GM12878 (cell line): Measurements from ENCODE around the gene NOL8. TPM values are rescaled to one million over a fixed set of nuclear protein-coding genes. Genes with fewer than 3 reads are reported as not detected.

ENCODE experiments used
- CREB1 ChIP-seq: IDR thresholded peaks from 2 replicates; pipeline ENCODE4 v1.6.1; 2012; ENCODE audit warnings: low read depth, mild to moderate bottlenecking, inconsistent platforms
- DPF2 ChIP-seq: fragments of 450-650 bp; IDR thresholded peaks from 2 replicates; pipeline ENCODE4 v1.6.1; 2017; ENCODE audit warnings: mild to moderate bottlenecking
- EED ChIP-seq: sonication (generic); IDR thresholded peaks from 2 replicates; pipeline ENCODE4 v1.6.1; 2016; ENCODE audit warnings: antibody characterized with exemption, low read depth
- IRF3 ChIP-seq: fragments of 450-650 bp; IDR thresholded peaks from 2 replicates; pipeline ENCODE4 v1.6.1; 2014; ENCODE audit warnings: mild to moderate bottlenecking
- JUNB ChIP-seq: IDR thresholded peaks from 2 replicates; pipeline ENCODE4 v1.6.1; 2016; ENCODE audit warnings: antibody characterized with exemption, mild to moderate bottlenecking
- JUND ChIP-seq: IDR thresholded peaks from 2 replicates; pipeline ENCODE4 v1.6.1; 2012; ENCODE audit warnings: low read depth, mild to moderate bottlenecking, low read length, improper control_type of control experiment, moderate library complexity
- NFYA ChIP-seq: IDR thresholded peaks from 2 replicates; pipeline ENCODE4 v1.6.1; 2011; ENCODE audit warnings: low read depth, mild to moderate bottlenecking, low read length, improper control_type of control experiment, borderline replicate concordance
- PML ChIP-seq: IDR thresholded peaks from 2 replicates; pipeline ENCODE4 v1.6.1; 2012; ENCODE audit warnings: low read length, inconsistent platforms
- RB1 ChIP-seq: fragments of 450-650 bp; formaldehyde crosslinking; IDR thresholded peaks from 2 replicates; pipeline ENCODE4 v1.6.1; 2017; ENCODE audit warnings: mild to moderate bottlenecking, borderline replicate concordance
- RELA ChIP-seq: fragments of 450-650 bp; IDR thresholded peaks from 2 replicates; pipeline ENCODE4 v1.8.0; 2014; ENCODE audit warnings: borderline replicate concordance; ENCODE audit not compliant: partially characterized antibody
- SPI1 ChIP-seq: IDR thresholded peaks from 2 replicates; pipeline ENCODE4 v1.6.1; 2011; ENCODE audit warnings: low read depth, mild to moderate bottlenecking, low read length, moderate library complexity, borderline replicate concordance; ENCODE audit not compliant: insufficient read depth
- polyA plus RNA-seq, 11 experiments: library from polyadenylated mRNA; depleted of rRNA in 4 of 11; unstranded in 6 of 11; stranded (reverse) in 5 of 11; fragments of >200 nt; fragmentation: Nextera tagmentation in 4 of 11; fragmentation: Illumina TruSeq in 1 of 11; extraction: Ambion mirVana in 4 of 11; extraction: Trizol in 1 of 11; gene quantifications; 1 replicate in 1 of 11; 2 replicates in 10 of 11; pipeline versions ENCODE4 v1.2.1 to v1.2.3, GENCODE V29; 2011 to 2016; ENCODE audit warnings: inconsistent platforms in 2 of 11, missing spikeins in 2 of 11, low read depth in 1 of 11
- total RNA-seq, 4 experiments: library from RNA; depleted of rRNA in 3 of 4; stranded (reverse); fragments of >200 nt in 3 of 4; fragmentation: Illumina TruSeq in 1 of 4; extraction: Trizol in 1 of 4; gene quantifications; 2 replicates each; pipeline versions ENCODE4 v1.2.1 to v1.2.3, GENCODE V29; 2013 to 2021
- TF ChIP-seq, protein P1 (sequence below): fragments of 450-650 bp; formaldehyde crosslinking; IDR thresholded peaks from 2 replicates; pipeline ENCODE4 v1.4.0; 2020; ENCODE audit warnings: mild to moderate bottlenecking, moderate library complexity
- TF ChIP-seq, protein P2 (sequence below): fragments of 450-650 bp; IDR thresholded peaks from 2 replicates; pipeline ENCODE4 v1.6.1; 2017; ENCODE audit warnings: mild to moderate bottlenecking, low read depth, inconsistent platforms; ENCODE audit not compliant: poor library complexity, severe bottlenecking
- TF ChIP-seq, protein P3 (sequence below): IDR thresholded peaks from 2 replicates; pipeline ENCODE4 v1.6.1; 2012; ENCODE audit warnings: mild to moderate bottlenecking, low read depth, low read length
- TF ChIP-seq, protein P4 (sequence below): IDR thresholded peaks from 2 replicates; pipeline ENCODE4 v1.6.1; 2011; ENCODE audit warnings: low read depth, low read length, improper control_type of control experiment, borderline replicate concordance
- TF ChIP-seq, protein P5 (sequence below): IDR thresholded peaks from 2 replicates; pipeline ENCODE4 v1.6.1; 2011; ENCODE audit warnings: borderline replicate concordance, low read depth, mild to moderate bottlenecking, moderate library complexity, mixed read lengths, low read length; ENCODE audit not compliant: insufficient read depth; ENCODE audit errors: extremely low read length

The NOL8 gene
- total and polyA plus RNA-seq, 10 of the 15 experiments (the other 5 are each of a cell fraction or from before 2014, with no cell fraction given) = 33.6 to 58.6 (median 49.2) TPM

DNA sequence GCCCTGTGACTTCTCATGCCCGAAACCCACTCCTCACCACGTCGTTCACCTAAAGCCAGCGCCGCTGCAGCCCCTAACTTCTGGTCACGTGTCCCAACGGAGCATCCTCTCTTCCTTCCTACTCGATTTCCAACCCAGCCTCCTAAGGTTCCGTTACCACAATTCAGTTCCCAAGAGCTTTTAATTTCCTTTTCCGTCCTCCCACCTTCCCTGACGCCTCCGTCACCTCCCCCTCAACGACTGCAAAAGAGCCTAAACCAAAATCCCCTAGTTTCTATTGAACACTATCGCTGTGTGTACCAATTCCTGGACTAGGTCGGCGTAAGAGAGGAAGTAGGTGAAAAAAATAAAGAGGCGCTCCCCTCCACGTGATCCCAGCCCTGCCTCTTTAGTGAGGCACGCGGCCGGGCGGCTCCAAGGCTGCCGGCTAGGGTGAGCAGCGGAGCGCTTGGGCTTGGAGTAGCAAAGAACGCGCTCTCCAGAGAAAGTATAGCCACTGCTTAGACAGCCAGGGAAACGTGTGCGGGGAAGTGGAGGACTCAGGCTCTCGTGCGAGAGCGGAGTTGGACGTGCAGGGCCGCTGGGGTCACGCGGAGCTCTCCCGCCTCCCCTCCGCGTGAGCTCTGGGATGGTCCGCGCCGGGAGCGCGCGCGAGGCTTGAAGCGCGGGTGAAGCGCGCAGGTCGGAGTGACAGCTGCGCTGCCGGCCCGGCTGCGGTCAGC, at the start of gene NOL8, which contains the start of gene CENPP (continued):
- TF ChIP-seq JUND = peak; percentile 98
- peak; percentile 84 for TF ChIP-seq PML
- peak; percentile 82 for TF ChIP-seq SPI1
- TF ChIP-seq, protein P1, sequence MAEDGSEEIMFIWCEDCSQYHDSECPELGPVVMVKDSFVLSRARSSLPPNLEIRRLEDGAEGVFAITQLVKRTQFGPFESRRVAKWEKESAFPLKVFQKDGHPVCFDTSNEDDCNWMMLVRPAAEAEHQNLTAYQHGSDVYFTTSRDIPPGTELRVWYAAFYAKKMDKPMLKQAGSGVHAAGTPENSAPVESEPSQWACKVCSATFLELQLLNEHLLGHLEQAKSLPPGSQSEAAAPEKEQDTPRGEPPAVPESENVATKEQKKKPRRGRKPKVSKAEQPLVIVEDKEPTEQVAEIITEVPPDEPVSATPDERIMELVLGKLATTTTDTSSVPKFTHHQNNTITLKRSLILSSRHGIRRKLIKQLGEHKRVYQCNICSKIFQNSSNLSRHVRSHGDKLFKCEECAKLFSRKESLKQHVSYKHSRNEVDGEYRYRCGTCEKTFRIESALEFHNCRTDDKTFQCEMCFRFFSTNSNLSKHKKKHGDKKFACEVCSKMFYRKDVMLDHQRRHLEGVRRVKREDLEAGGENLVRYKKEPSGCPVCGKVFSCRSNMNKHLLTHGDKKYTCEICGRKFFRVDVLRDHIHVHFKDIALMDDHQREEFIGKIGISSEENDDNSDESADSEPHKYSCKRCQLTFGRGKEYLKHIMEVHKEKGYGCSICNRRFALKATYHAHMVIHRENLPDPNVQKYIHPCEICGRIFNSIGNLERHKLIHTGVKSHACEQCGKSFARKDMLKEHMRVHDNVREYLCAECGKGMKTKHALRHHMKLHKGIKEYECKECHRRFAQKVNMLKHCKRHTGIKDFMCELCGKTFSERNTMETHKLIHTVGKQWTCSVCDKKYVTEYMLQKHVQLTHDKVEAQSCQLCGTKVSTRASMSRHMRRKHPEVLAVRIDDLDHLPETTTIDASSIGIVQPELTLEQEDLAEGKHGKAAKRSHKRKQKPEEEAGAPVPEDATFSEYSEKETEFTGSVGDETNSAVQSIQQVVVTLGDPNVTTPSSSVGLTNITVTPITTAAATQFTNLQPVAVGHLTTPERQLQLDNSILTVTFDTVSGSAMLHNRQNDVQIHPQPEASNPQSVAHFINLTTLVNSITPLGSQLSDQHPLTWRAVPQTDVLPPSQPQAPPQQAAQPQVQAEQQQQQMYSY (CRISPR knock-in tag) = 0 out of 2 replicates have a peak, but pooled peaks have one; percentile 56
- TF ChIP-seq RELA = peak; percentile 69
- TF ChIP-seq, protein P2, sequence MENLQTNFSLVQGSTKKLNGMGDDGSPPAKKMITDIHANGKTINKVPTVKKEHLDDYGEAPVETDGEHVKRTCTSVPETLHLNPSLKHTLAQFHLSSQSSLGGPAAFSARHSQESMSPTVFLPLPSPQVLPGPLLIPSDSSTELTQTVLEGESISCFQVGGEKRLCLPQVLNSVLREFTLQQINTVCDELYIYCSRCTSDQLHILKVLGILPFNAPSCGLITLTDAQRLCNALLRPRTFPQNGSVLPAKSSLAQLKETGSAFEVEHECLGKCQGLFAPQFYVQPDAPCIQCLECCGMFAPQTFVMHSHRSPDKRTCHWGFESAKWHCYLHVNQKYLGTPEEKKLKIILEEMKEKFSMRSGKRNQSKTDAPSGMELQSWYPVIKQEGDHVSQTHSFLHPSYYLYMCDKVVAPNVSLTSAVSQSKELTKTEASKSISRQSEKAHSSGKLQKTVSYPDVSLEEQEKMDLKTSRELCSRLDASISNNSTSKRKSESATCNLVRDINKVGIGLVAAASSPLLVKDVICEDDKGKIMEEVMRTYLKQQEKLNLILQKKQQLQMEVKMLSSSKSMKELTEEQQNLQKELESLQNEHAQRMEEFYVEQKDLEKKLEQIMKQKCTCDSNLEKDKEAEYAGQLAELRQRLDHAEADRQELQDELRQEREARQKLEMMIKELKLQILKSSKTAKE = peak; percentile 90
- peak; percentile 93; the same call in 1 of the 2 replicates for TF ChIP-seq RB1
- TF ChIP-seq, protein P3, sequence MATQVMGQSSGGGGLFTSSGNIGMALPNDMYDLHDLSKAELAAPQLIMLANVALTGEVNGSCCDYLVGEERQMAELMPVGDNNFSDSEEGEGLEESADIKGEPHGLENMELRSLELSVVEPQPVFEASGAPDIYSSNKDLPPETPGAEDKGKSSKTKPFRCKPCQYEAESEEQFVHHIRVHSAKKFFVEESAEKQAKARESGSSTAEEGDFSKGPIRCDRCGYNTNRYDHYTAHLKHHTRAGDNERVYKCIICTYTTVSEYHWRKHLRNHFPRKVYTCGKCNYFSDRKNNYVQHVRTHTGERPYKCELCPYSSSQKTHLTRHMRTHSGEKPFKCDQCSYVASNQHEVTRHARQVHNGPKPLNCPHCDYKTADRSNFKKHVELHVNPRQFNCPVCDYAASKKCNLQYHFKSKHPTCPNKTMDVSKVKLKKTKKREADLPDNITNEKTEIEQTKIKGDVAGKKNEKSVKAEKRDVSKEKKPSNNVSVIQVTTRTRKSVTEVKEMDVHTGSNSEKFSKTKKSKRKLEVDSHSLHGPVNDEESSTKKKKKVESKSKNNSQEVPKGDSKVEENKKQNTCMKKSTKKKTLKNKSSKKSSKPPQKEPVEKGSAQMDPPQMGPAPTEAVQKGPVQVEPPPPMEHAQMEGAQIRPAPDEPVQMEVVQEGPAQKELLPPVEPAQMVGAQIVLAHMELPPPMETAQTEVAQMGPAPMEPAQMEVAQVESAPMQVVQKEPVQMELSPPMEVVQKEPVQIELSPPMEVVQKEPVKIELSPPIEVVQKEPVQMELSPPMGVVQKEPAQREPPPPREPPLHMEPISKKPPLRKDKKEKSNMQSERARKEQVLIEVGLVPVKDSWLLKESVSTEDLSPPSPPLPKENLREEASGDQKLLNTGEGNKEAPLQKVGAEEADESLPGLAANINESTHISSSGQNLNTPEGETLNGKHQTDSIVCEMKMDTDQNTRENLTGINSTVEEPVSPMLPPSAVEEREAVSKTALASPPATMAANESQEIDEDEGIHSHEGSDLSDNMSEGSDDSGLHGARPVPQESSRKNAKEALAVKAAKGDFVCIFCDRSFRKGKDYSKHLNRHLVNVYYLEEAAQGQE = no peak
- no peak for TF ChIP-seq IRF3
- TF ChIP-seq, protein P4, sequence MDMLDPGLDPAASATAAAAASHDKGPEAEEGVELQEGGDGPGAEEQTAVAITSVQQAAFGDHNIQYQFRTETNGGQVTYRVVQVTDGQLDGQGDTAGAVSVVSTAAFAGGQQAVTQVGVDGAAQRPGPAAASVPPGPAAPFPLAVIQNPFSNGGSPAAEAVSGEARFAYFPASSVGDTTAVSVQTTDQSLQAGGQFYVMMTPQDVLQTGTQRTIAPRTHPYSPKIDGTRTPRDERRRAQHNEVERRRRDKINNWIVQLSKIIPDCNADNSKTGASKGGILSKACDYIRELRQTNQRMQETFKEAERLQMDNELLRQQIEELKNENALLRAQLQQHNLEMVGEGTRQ = peak; percentile 84
- TF ChIP-seq EED = 0 out of 2 replicates have a peak, but pooled peaks have one; percentile 32
- TF ChIP-seq DPF2 = peak; percentile 75; the same call in 1 of the 2 replicates
- TF ChIP-seq, protein P5, sequence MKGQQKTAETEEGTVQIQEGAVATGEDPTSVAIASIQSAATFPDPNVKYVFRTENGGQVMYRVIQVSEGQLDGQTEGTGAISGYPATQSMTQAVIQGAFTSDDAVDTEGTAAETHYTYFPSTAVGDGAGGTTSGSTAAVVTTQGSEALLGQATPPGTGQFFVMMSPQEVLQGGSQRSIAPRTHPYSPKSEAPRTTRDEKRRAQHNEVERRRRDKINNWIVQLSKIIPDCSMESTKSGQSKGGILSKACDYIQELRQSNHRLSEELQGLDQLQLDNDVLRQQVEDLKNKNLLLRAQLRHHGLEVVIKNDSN = peak; percentile 94
- no peak for TF ChIP-seq NFYA
- peak; percentile 49 for TF ChIP-seq CREB1
- TF ChIP-seq JUNB = 0 out of 2 replicates have a peak, but pooled peaks have one; percentile 15
